Cardiac muscle cell (in vitro differentiated cells and primary cell): ENCODE results near the gene IZUMO4. TPM values are rescaled to one million over a fixed set of nuclear protein-coding genes. Genes with fewer than 3 reads are reported as not detected.
"Not testable (repeated sequence)": the region's sequence is repeated elsewhere in the genome, so short reads cannot be mapped to it uniquely, and the experiment has no call there.

Source experiments
- DNase-seq, 2 donors: peaks; one replicate each; pipeline versions ENCODE4 v3.0.0 to v3.0.0-alpha.2; 2010 to 2017; ENCODE audit warnings: low read depth in 1 of 2, low spot score in 1 of 2
- H3K27ac ChIP-seq: fragments of 200-600 bp; sonication (generic); 2 replicates; pipeline ENCODE4 v1.5.1; 2016
- H3K27me3 ChIP-seq: fragments of 200-600 bp; sonication (generic); 2 replicates; pipeline ENCODE4 v1.6.0; 2016; ENCODE audit warnings: control low read depth
- H3K36me3 ChIP-seq: fragments of 200-600 bp; sonication (generic); 2 replicates; pipeline ENCODE4 v1.5.1; 2016; ENCODE audit warnings: control low read depth
- H3K4me1 ChIP-seq: fragments of 200-600 bp; sonication (generic); 2 replicates; pipeline ENCODE4 v1.8.1; 2017; ENCODE audit warnings: low read depth, mild to moderate bottlenecking, mixed run types
- H3K4me3 ChIP-seq: fragments of 200-600 bp; sonication (generic); 2 replicates; pipeline ENCODE4 v1.5.1; 2016; ENCODE audit warnings: mild to moderate bottlenecking
- H3K9me3 ChIP-seq: fragments of 200-600 bp; sonication (generic); 2 replicates; pipeline ENCODE4 v1.5.1; 2017; ENCODE audit warnings: low read depth, mild to moderate bottlenecking, control low read depth
- polyA plus RNA-seq: library from polyadenylated mRNA; unstranded; fragments of >200 nt; fragmentation: Nextera tagmentation; extraction: Ambion mirVana; gene quantifications from 2 replicates; pipeline ENCODE4 v1.2.1, GENCODE V29; 2016
- total RNA-seq: library from RNA; depleted of rRNA; stranded (reverse); fragments of >200 nt; gene quantifications from 2 replicates; pipeline ENCODE4 v1.2.3, GENCODE V29; 2016
- TF ChIP-seq, protein P1 (sequence below): IDR thresholded peaks from 2 replicates; pipeline ENCODE4 v1.5.1; 2012; ENCODE audit warnings: low read depth, mild to moderate bottlenecking, low read length

IZUMO4 gene
- total and polyA plus RNA-seq, 2 experiments from 2014 or later = 2.6 to 10.5 TPM

DNA sequence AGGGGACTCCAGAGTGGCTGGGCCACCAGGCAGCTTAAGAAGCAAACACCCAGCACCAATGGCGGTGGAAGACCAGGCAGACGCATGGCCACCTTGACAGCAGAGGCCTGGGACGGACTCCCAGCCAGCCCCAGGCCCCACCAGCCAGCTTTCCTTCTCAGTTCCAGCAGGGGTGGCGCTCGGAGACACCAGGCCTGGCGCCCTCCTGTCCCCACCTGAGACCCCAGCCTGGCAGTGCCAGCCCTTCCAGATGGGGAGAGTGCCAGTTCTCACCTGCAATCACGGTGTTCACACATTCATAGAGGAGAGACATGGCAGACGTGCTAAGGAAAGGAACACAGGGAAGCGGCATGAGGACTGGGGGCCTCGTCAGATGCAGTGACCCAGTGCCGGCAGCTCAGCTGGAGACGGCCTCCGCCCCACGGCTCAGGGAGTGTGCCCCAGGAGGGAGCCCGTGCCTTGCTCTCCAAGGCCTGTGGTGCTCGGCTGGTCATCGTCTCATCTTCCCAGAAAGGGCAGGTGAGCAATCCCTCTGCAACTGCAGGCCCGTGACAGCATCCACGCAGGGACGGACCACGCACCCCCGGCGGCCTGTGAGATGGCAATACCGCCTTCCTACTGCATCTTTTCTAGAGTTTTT lies 30.3 kb downstream of the IZUMO4 start:
- Histone ChIP-seq H3K4me3 (no peak overlapping the region), H3K27ac (no peak overlapping the region), H3K4me1 (no peaks in the 10 kb centered on the region), H3K9me3 (no peaks in the 10 kb centered on the region), H3K36me3 (peaks cover 21% of the 10 kb centered on the region), H3K27me3 (no peaks in the 10 kb centered on the region)
- TF ChIP-seq, protein P1, sequence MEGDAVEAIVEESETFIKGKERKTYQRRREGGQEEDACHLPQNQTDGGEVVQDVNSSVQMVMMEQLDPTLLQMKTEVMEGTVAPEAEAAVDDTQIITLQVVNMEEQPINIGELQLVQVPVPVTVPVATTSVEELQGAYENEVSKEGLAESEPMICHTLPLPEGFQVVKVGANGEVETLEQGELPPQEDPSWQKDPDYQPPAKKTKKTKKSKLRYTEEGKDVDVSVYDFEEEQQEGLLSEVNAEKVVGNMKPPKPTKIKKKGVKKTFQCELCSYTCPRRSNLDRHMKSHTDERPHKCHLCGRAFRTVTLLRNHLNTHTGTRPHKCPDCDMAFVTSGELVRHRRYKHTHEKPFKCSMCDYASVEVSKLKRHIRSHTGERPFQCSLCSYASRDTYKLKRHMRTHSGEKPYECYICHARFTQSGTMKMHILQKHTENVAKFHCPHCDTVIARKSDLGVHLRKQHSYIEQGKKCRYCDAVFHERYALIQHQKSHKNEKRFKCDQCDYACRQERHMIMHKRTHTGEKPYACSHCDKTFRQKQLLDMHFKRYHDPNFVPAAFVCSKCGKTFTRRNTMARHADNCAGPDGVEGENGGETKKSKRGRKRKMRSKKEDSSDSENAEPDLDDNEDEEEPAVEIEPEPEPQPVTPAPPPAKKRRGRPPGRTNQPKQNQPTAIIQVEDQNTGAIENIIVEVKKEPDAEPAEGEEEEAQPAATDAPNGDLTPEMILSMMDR = no peak
- no peak for DNase-seq

DNA sequence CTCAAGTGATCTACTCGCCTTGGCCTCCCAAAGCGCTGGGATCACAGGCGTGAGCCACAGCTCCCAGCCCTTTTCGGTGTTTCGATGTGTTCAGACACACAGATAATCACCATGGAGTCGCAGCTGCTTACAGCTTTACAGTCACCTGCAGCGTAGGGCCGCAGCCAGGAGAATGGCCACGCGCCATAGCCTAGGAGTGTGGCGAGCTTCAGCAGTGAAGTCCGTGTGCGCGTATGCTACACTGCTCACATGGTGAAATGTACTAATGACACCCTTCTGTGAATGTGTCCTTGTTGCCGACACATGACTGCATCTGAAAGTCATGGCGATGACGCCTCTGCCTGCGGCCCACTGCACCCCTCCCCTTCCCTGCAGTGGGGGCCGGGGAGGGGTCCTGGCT lies 31.0 kb downstream of the IZUMO4 start:
- no peak for DNase-seq
- Histone ChIP-seq H3K4me1 (no peaks in the 10 kb centered on the region), H3K4me3 (no peak overlapping the region), H3K27me3 (no peaks in the 10 kb centered on the region), H3K36me3 (peaks cover 17% of the 10 kb centered on the region), H3K9me3 (no peaks in the 10 kb centered on the region), H3K27ac (no peak overlapping the region)
- TF ChIP-seq, protein P1 = no peak

DNA sequence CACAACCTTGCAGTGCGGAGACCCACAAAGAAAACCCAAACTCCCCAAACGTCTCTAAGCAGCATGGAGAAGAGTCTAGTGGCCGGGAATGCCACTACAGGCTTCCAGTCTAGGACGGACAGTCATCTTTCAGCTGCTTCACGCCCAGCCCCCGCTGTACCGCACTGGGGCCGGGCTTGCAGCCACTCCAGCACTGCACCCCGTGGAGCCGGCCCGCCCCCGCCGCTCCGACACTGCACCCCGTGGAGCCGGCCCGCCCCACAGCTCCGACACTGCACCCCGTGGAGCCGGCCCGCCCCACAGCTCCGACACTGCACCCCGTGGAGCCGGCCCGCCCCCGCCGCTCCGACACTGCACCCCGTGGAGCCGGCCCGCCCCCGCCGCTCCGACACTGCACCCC lies 31.5 kb downstream of the IZUMO4 start:
- peaks cover 18% of the 10 kb centered on the region for H3K36me3 ChIP-seq
- not testable (repeated sequence) for H3K4me3 ChIP-seq, DNase-seq, H3K9me3 ChIP-seq, H3K4me1 ChIP-seq, H3K27ac ChIP-seq, H3K27me3 ChIP-seq

DNA sequence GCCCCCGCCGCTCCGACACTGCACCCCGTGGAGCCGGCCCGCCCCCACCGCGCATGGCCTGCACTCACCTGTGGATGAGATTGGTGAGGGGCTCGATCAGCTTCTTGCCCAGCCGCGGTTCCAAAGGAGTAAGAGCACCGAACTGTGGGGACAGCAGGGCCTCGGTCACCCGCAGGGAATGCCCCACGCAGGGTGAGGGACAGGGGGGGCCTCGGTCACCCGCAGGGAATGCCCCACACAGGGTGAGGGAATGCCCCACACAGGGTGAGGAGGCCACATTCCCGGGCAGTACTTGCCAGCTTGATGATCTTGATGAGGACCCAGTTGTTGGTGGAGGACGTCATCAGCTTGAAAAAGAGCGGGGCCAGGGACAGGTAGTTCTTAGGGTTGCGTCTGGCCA lies 32.3 kb downstream of the IZUMO4 start:
- Histone ChIP-seq H3K9me3 (no peaks in the 10 kb centered on the region), H3K4me1 (no peaks in the 10 kb centered on the region), H3K36me3 (peaks cover 15% of the 10 kb centered on the region), H3K4me3 (no peak overlapping the region), H3K27ac (no peak overlapping the region), H3K27me3 (no peaks in the 10 kb centered on the region)
- TF ChIP-seq, protein P1 = no peak
- no peak for DNase-seq

DNA sequence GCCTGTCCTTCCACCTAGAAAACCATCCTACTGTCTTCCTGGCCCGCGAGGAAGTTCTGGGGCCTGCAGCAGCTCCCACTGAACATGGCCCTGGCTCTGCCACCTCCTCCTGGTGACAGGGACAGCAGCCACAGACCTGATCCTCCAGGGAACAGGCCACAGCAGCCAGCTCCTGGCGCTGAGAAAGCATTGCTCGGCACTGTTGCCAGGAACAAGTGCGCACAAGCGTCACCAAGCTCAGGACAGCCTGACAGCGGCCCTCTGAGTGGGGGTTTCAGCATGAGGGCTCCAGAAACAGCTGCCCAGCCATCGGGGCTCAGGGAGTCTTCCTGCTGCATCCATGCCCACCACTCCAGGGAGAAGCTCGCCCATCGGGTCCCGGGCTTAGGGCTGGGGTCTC lies 32.8 kb downstream of the IZUMO4 start:
- Histone ChIP-seq H3K9me3 (no peaks in the 10 kb centered on the region), H3K4me3 (no peak overlapping the region), H3K36me3 (peaks cover 15% of the 10 kb centered on the region), H3K27ac (no peak overlapping the region), H3K4me1 (no peaks in the 10 kb centered on the region), H3K27me3 (no peaks in the 10 kb centered on the region)
- DNase-seq = no peak
- TF ChIP-seq, protein P1 = no peak

DNA sequence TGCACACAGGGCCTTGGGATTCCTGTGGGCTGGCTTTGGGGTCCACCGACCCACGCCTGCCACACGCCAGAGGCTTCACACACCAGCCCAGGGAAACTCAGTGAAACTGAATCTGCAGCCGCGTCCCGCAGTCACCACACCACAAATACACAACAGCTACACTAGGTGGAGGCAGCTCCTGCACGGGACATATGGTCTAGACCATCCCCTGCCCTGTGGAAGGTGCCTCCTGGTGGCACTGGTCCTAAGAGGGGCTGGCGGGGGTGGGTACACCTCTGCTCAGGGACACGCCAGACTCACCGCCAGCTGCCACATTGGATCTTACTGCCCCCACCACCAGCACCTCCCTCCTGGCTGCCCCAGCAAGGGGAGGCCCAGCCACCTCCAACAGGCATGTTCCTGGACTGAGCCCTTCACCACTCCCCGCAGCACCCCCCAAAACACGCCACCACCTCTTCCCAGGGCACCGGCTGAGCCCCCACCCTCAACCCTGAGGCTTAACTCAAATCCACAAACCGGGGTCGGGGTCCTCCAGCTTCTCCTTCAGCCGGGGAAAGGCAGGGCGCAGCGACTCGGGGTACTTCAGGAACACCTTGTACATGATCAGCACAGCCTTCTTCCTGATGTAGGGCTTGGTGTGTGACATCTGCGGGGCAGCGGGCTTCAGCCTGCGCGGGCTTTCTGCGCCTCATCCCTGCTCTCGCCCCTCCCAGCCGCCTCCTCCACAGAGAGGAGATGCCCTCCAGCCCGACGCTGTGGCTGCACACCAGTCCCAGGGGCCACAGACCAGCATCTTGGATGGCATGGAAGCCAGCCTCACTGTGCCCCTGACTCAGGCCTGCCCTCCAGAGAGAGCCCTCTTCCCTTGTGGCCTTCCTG lies 33.4 kb downstream of the IZUMO4 start:
- Histone ChIP-seq H3K27me3 (no peaks in the 10 kb centered on the region), H3K27ac (no peak overlapping the region), H3K9me3 (no peaks in the 10 kb centered on the region), H3K4me1 (no peaks in the 10 kb centered on the region), H3K4me3 (no peak overlapping the region), H3K36me3 (peaks cover 15% of the 10 kb centered on the region)
- DNase-seq = no peak
- TF ChIP-seq, protein P1 = no peak

DNA sequence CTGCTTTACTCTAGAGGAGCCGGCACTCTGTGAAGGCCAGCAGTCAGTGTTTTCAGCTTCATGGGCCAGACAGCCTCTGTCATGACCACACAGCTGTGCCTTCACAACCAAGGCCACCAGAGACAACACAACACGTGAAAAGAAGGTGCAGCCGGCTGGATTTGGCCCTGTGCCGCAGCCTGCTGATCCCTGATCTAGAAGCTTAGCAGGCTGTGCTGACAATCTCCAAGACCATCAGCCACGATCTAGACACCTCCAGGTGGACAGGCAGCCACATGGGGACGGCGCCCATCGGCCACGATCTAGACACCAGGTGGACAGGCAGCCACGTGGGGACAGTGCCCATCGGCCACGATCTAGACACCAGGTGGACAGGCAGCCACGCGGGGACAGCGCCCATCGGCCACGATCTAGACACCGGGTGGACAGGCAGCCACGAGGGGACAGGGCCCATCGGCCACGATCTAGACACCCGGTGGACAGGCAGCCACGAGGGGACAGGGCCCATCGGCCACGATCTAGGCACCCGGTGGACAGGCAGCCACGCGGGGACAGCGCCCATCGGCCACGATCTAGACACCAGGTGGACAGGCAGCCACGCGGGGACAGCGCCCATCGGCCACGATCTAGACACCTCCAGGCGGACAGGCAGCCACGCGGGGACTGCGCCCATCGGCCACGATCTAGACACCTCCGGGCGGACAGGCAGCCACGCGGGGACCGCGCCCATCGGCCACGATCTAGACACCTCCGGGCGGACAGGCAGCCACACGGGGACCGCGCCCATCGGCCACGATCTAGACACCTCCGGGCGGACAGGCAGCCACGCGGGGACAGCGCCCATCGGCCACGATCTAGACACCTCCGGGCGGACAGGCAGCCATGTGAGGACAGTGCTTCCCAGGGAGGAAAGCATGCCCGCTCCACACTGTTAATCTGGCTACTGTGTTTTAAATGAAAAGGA lies 34.6 kb downstream of the IZUMO4 start:
- not testable (repeated sequence) for H3K4me3 ChIP-seq, H3K27ac ChIP-seq, H3K27me3 ChIP-seq, H3K4me1 ChIP-seq, DNase-seq, H3K9me3 ChIP-seq
- H3K36me3 ChIP-seq = peaks cover 11% of the 10 kb centered on the region
